Measurements from ENCODE around the gene PHKB. TPM values are rescaled to one million over a fixed set of nuclear protein-coding genes. Genes with fewer than 3 reads are reported as not detected.

PHKB gene
- polyA plus RNA-seq, 1 donor (not counting 4 experiments of a cell fraction or from before 2014, with no cell fraction given): 71.7 TPM

- no peaks in the 10 kb centered on the region for H4K20me1 ChIP-seq (ENCODE audit: control insufficient read depth, extremely low read depth, insufficient read depth, low read length)
- no peaks in the 10 kb centered on the region for H3K9me1 ChIP-seq (ENCODE audit: control insufficient read depth, extremely low read depth, insufficient read depth, low read length)
- no peaks in the 10 kb centered on the region for H3K4me1 ChIP-seq (ENCODE audit: control insufficient read depth, extremely low read depth, insufficient read depth, low read length)
- H3K4me3 ChIP-seq (ENCODE audit: control insufficient read depth in 2 of 3, extremely low read depth in 1 of 3, insufficient read depth in 2 of 3, low read depth in 1 of 3, low read length in 3 of 3): no peak overlapping the region
- H3K79me2 ChIP-seq (ENCODE audit: control insufficient read depth, insufficient read depth, low read length): no peaks in the 10 kb centered on the region
- no peaks in the 10 kb centered on the region for H3K27me3 ChIP-seq (ENCODE audit: control insufficient read depth, extremely low read depth, insufficient read depth, low read length)
- no peak for FAIRE-seq
- H3K36me3 ChIP-seq (ENCODE audit: control insufficient read depth in 2 of 2, extremely low read depth in 1 of 2, insufficient read depth in 2 of 2, low read length in 2 of 2): no peaks in the 10 kb centered on the region
- no peak overlapping the region for H3K4me2 ChIP-seq (ENCODE audit: control insufficient read depth, extremely low read depth, insufficient read depth, low read depth, low read length)
- H3K27ac ChIP-seq (ENCODE audit: control insufficient read depth, insufficient read depth, low read length): no peak overlapping the region
- no peak for TF ChIP-seq EZH2 (IDR thresholded peaks at IDR 0.05; ENCODE audit: low read length)
- no peak for TF ChIP-seq CTCF (optimal IDR thresholded peaks at IDR 0.05 in 1 of 3, IDR thresholded peaks at IDR 0.05 in 1 of 3, conservative IDR thresholded peaks at IDR 0.05 in 1 of 3; ENCODE audit: extremely low read depth in 1 of 3, insufficient read depth in 2 of 3, low read length in 3 of 3)
- dilution Hi-C loops (cut with MboI; ENCODE audit: extremely low pct_ligation_motif_present, low sequenced_read_pairs): no loop called here
- H2AFZ ChIP-seq (ENCODE audit: control insufficient read depth, low read length): no peak overlapping the region
- DNase-seq (ENCODE audit: low read depth, low spot score): no peak
- no peak overlapping the region for H3K9ac ChIP-seq (ENCODE audit: control insufficient read depth, extremely low read depth, insufficient read depth, low read length)
- H3K9me3 ChIP-seq (ENCODE audit: control insufficient read depth, low read depth, low read length): no peaks in the 10 kb centered on the region
These were observed 263.1 kb downstream of the PHKB start for GRCh38 chr16:47724115-47724785.

GRCh38 chr16:47725188-47725695 is 264.1 kb downstream of the PHKB start:
- H3K9me1 ChIP-seq (ENCODE audit: control insufficient read depth, extremely low read depth, insufficient read depth, low read length): no peaks in the 10 kb centered on the region
- no peaks in the 10 kb centered on the region for H3K36me3 ChIP-seq (ENCODE audit: control insufficient read depth in 2 of 2, extremely low read depth in 1 of 2, insufficient read depth in 2 of 2, low read length in 2 of 2)
- H3K9me3 ChIP-seq (ENCODE audit: control insufficient read depth, low read depth, low read length): no peaks in the 10 kb centered on the region
- no peak overlapping the region for H2AFZ ChIP-seq (ENCODE audit: control insufficient read depth, low read length)
- no peaks in the 10 kb centered on the region for H3K4me1 ChIP-seq (ENCODE audit: control insufficient read depth, extremely low read depth, insufficient read depth, low read length)
- H3K79me2 ChIP-seq (ENCODE audit: control insufficient read depth, insufficient read depth, low read length): no peaks in the 10 kb centered on the region
- no peak overlapping the region for H3K4me2 ChIP-seq (ENCODE audit: control insufficient read depth, extremely low read depth, insufficient read depth, low read depth, low read length)
- H3K4me3 ChIP-seq (ENCODE audit: control insufficient read depth in 2 of 3, extremely low read depth in 1 of 3, insufficient read depth in 2 of 3, low read depth in 1 of 3, low read length in 3 of 3): no peak overlapping the region
- no peaks in the 10 kb centered on the region for H4K20me1 ChIP-seq (ENCODE audit: control insufficient read depth, extremely low read depth, insufficient read depth, low read length)
- H3K9ac ChIP-seq (ENCODE audit: control insufficient read depth, extremely low read depth, insufficient read depth, low read length): no peak overlapping the region
- H3K27me3 ChIP-seq (ENCODE audit: control insufficient read depth, extremely low read depth, insufficient read depth, low read length): no peaks in the 10 kb centered on the region
- DNase-seq (ENCODE audit: low read depth, low spot score): no peak
- dilution Hi-C loops (cut with MboI; ENCODE audit: extremely low pct_ligation_motif_present, low sequenced_read_pairs): no loop called here
- TF ChIP-seq CTCF (optimal IDR thresholded peaks at IDR 0.05 in 1 of 3, IDR thresholded peaks at IDR 0.05 in 1 of 3, conservative IDR thresholded peaks at IDR 0.05 in 1 of 3; ENCODE audit: extremely low read depth in 1 of 3, insufficient read depth in 2 of 3, low read length in 3 of 3) (no peak), EZH2 (IDR thresholded peaks at IDR 0.05; ENCODE audit: low read length) (no peak)
- H3K27ac ChIP-seq (ENCODE audit: control insufficient read depth, insufficient read depth, low read length): no peak overlapping the region
- no peak for FAIRE-seq
